Fibroblast of lung (primary cell): Measurements from ENCODE around the gene OR2B2. TPM values are rescaled to one million over a fixed set of nuclear protein-coding genes. Genes with fewer than 3 reads are reported as not detected.

Source experiments
- DNase-seq, 2 donors: peaks; one replicate each; pipeline versions ENCODE4 v3.0.0 to v3.0.0-alpha.2; 2010; ENCODE audit warnings: low read depth in 2 of 2
- H2AFZ ChIP-seq: 2 replicates; pipeline ENCODE4 v1.5.1; 2012; ENCODE audit warnings: low read length, control low read depth, inconsistent platforms
- H3K27ac ChIP-seq: 2 replicates; pipeline ENCODE4 v1.5.1; 2011; ENCODE audit warnings: low read length, control low read depth; ENCODE audit not compliant: insufficient read depth
- H3K27me3 ChIP-seq: 2 replicates; pipeline ENCODE4 v1.5.1; 2011; ENCODE audit warnings: mild to moderate bottlenecking, low read length; ENCODE audit not compliant: control insufficient read depth, insufficient read depth
- H3K36me3 ChIP-seq: 2 replicates; pipeline ENCODE4 v1.5.1; 2011; ENCODE audit warnings: low read length; ENCODE audit not compliant: control insufficient read depth, insufficient read depth
- H3K4me1 ChIP-seq: 2 replicates; pipeline ENCODE4 v1.5.1; 2011; ENCODE audit warnings: low read length; ENCODE audit not compliant: control insufficient read depth, insufficient read depth; ENCODE audit errors: extremely low read depth
- H3K4me2 ChIP-seq: 2 replicates; pipeline ENCODE4 v1.5.1; 2011; ENCODE audit warnings: low read length, control low read depth; ENCODE audit not compliant: insufficient read depth; ENCODE audit errors: extremely low read depth
- H3K4me3 ChIP-seq, 4 experiments: fragments of 200-600 bp in 1 of 4; sonication (generic) in 1 of 4; replicated peaks in 1 of 4; 2 replicates each; pipeline ENCODE4 v1.5.1; 2011 to 2016; ENCODE audit warnings: low read length in 4 of 4, low read depth in 3 of 4, mild to moderate bottlenecking in 3 of 4, control low read depth in 2 of 4, inconsistent platforms in 1 of 4, mixed read lengths in 1 of 4; ENCODE audit not compliant: insufficient read depth in 1 of 4; ENCODE audit errors: control extremely low read depth in 1 of 4
- H3K79me2 ChIP-seq: 2 replicates; pipeline ENCODE4 v1.5.1; 2012; ENCODE audit warnings: mild to moderate bottlenecking, low read length, inconsistent platforms; ENCODE audit not compliant: control insufficient read depth, insufficient read depth
- H3K9ac ChIP-seq: 2 replicates; pipeline ENCODE4 v1.5.1; 2011; ENCODE audit warnings: mild to moderate bottlenecking, low read length, control low read depth; ENCODE audit not compliant: insufficient read depth
- H3K9me3 ChIP-seq: 2 replicates; pipeline ENCODE4 v1.5.1; 2012; ENCODE audit warnings: low read depth, low read length; ENCODE audit not compliant: control insufficient read depth, insufficient read depth
- H4K20me1 ChIP-seq: 2 replicates; pipeline ENCODE4 v1.5.1; 2011; ENCODE audit warnings: low read length; ENCODE audit not compliant: control insufficient read depth, insufficient read depth; ENCODE audit errors: extremely low read depth
- EZH2 ChIP-seq: IDR thresholded peaks from 2 replicates; pipeline ENCODE4 v1.5.1; 2012; ENCODE audit warnings: low read length, control low read depth, mild to moderate bottlenecking; ENCODE audit errors: missing control alignments
- polyA plus RNA-seq, 2 donors: library from polyadenylated mRNA; depleted of rRNA in 1 of 2; stranded (reverse) in 1 of 2; unstranded in 1 of 2; fragments of >200 nt; gene quantifications; 2 replicates each; pipeline ENCODE4 v1.2.1, GENCODE V29; 2011 to 2012; ENCODE audit warnings: missing spikeins in 1 of 2
- total RNA-seq: library from RNA; depleted of rRNA; stranded (reverse); fragments of >200 nt; gene quantifications from 2 replicates; pipeline ENCODE4 v1.2.1, GENCODE V29; 2014
- TF ChIP-seq, protein P1 (sequence below), 2 donors: IDR thresholded peaks in 1 of 2; conservative IDR thresholded peaks in 1 of 2; 1 replicate in 1 of 2; 2 replicates in 1 of 2; pipeline ENCODE4 v1.5.1; 2011 to 2012; ENCODE audit warnings: low read length in 2 of 2, control low read depth in 1 of 2, inconsistent platforms in 1 of 2, low read depth in 1 of 2, mild to moderate bottlenecking in 1 of 2

OR2B2 gene
- total and polyA plus RNA-seq, 2 donors (not counting 1 experiment from before 2014, with no cell fraction given), result not detected

DNA sequence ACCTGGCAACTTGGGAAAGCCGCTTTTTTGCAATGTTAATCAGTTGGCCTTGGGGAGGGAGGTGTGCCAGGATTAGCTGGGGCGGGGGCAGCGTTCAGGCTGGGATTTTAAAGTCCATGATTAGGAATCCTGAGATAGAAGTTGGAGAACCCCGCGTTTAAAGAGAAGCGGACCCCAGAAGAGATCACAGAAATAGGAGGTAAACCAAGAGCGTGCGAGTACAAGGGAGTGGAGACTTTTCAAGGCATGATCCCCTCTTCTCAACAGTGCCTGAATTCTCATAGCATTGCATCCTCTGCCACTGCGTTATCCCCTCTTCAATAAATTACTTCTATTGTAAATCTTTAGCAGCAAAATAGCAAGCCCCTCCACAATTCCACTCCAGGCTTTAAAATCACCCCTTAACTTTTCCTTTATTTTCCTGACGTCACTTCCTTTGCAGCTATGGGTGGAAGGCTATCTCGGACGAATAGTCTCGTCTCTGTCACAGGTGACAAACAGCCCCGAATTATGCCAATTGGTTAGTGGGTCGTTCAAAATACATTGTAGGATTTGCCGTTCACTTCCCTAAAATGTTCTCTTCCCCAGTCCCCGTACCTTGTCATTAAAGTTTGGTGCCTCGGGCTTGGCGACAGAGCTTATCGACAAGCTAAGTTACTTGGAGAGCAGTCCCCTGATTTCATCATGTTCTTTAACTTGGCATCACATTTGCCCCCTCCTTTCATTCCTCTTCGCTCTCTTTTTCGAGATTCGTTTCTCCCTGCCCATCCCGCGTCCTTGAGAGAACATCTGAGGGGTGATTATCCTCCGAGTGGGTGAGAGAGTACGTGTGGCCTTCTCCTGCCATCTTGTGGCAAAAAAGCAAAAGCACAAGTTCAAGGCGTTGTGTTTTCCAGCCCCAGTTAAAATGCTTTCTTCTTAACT, 17.1 kb downstream of the OR2B2 start:
- Histone ChIP-seq H3K27me3 (no peaks in the 10 kb centered on the region), H3K36me3 (no peaks in the 10 kb centered on the region), H3K27ac (peak overlapping the region; percentile 89), H2AFZ (peak overlapping the region; percentile 93), H3K4me2 (peak overlapping the region; percentile 92), H3K4me3 (peak overlapping the region; percentile 61 to 98 (median 82)), H3K9ac (peak overlapping the region; percentile 54), H3K9me3 (no peaks in the 10 kb centered on the region), H3K79me2 (no peaks in the 10 kb centered on the region), H3K4me1 (peaks cover 1% of the 10 kb centered on the region), H4K20me1 (no peaks in the 10 kb centered on the region)
- peak; percentile 81 to 91 for DNase-seq
- no peak for TF ChIP-seq EZH2
- TF ChIP-seq, protein P1, sequence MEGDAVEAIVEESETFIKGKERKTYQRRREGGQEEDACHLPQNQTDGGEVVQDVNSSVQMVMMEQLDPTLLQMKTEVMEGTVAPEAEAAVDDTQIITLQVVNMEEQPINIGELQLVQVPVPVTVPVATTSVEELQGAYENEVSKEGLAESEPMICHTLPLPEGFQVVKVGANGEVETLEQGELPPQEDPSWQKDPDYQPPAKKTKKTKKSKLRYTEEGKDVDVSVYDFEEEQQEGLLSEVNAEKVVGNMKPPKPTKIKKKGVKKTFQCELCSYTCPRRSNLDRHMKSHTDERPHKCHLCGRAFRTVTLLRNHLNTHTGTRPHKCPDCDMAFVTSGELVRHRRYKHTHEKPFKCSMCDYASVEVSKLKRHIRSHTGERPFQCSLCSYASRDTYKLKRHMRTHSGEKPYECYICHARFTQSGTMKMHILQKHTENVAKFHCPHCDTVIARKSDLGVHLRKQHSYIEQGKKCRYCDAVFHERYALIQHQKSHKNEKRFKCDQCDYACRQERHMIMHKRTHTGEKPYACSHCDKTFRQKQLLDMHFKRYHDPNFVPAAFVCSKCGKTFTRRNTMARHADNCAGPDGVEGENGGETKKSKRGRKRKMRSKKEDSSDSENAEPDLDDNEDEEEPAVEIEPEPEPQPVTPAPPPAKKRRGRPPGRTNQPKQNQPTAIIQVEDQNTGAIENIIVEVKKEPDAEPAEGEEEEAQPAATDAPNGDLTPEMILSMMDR (conservative IDR thresholded peaks at IDR 0.05 in 1 of 2, IDR thresholded peaks at IDR 0.05 in 1 of 2; ENCODE audit: low read depth in 1 of 2, low read length in 2 of 2), result peak; percentile 89 to 96

GRCh38 chr6:27893836-27894807, 18.1 kb downstream of the OR2B2 start:
- DNase-seq, result peak; percentile 94 to 96
- H3K9ac ChIP-seq, result peak overlapping the region; percentile 72
- no peaks in the 10 kb centered on the region for H3K79me2 ChIP-seq
- peak overlapping the region; percentile 92 for H3K4me2 ChIP-seq
- H3K27me3 ChIP-seq, result no peaks in the 10 kb centered on the region
- H3K27ac ChIP-seq, result peak overlapping the region; percentile 89
- peak overlapping the region; percentile 61 to 98 (median 82) for H3K4me3 ChIP-seq
- H3K9me3 ChIP-seq, result no peaks in the 10 kb centered on the region
- H3K4me1 ChIP-seq, result peaks cover 3% of the 10 kb centered on the region
- peak overlapping the region; percentile 68 for H2AFZ ChIP-seq
- H3K36me3 ChIP-seq, result no peaks in the 10 kb centered on the region
- TF ChIP-seq EZH2, result no peak
- TF ChIP-seq, protein P1 (conservative IDR thresholded peaks at IDR 0.05 in 1 of 2, IDR thresholded peaks at IDR 0.05 in 1 of 2; ENCODE audit: low read depth in 1 of 2, low read length in 2 of 2), result no peak
- H4K20me1 ChIP-seq, result no peaks in the 10 kb centered on the region
